ENCODE measurements around the gene NAIF1. TPM values are rescaled to one million over a fixed set of nuclear protein-coding genes. Genes with fewer than 3 reads are reported as not detected.

Gene NAIF1
- total RNA-seq, 6 experiments from 2014 or later: 3.9 to 6.8 (median 5.7) TPM

DNA sequence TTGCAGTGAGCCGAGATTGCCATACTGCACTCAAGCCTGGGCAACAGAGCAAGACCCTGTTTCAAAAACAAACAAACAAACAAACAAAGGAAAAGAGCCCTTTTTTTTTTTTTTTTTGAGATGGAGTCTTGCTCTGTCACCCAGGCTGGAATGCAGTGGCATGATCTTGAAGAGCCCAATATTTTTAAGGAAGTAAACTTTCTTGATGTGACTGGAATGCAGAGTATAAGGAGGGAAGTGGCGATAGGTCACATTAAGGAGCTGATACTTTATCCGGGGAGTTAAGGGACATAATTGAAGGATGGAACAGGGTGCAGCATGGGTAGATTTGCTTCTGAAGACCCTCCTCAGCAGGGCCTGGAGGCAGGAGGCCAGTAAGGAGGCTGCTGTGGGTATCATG lies 13.0 kb downstream of the NAIF1 start:
- ATAC-seq (no peak), DNase-seq (no peak)
- no peak overlapping the region for H3K27ac ChIP-seq
- H3K4me1 ChIP-seq: peaks cover 0 to 42% (median 16%) of the 10 kb centered on the region in 4 donors
- H3K36me3 ChIP-seq: no peaks in the 10 kb centered on the region
- H3K4me3 ChIP-seq: no peak overlapping the region
- intact Hi-C loops (cut with DNase I): no loop called here
- WGBS (ENCODE audit: insufficient coverage, low coverage, low lambda C conversion rate, missing lambda C conversion rate): 66% methylated on average over 3 of the region's 3 CpGs
- TF ChIP-seq POLR2A (IDR thresholded peaks at IDR 0.05): no peak
- TF ChIP-seq, protein P1, sequence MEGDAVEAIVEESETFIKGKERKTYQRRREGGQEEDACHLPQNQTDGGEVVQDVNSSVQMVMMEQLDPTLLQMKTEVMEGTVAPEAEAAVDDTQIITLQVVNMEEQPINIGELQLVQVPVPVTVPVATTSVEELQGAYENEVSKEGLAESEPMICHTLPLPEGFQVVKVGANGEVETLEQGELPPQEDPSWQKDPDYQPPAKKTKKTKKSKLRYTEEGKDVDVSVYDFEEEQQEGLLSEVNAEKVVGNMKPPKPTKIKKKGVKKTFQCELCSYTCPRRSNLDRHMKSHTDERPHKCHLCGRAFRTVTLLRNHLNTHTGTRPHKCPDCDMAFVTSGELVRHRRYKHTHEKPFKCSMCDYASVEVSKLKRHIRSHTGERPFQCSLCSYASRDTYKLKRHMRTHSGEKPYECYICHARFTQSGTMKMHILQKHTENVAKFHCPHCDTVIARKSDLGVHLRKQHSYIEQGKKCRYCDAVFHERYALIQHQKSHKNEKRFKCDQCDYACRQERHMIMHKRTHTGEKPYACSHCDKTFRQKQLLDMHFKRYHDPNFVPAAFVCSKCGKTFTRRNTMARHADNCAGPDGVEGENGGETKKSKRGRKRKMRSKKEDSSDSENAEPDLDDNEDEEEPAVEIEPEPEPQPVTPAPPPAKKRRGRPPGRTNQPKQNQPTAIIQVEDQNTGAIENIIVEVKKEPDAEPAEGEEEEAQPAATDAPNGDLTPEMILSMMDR (IDR thresholded peaks at IDR 0.05): no peak
- H3K9me3 ChIP-seq: no peaks in the 10 kb centered on the region
- no peaks in the 10 kb centered on the region for H3K27me3 ChIP-seq

DNA sequence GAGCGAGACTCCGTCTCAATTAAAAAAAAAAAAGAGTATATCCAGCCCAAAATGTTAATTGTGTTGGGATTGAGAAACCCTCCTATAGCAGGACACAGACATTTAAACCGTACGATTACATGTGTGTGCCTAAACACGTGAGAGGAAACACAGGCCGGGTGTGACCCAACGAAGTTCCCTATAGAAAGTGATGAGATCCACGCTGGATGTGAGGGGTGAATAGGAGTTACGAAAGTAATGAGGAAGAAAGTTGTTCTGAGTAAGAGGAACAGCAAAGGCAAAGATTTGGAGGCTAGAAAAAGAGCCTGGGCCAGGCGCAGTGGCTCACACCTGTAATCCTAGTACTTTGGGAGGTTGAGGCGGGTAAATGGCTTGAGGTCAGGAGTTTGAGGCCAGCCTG lies 13.6 kb downstream of the NAIF1 start:
- 74% methylated on average over 9 of the region's 11 CpGs for WGBS (ENCODE audit: insufficient coverage, low coverage, low lambda C conversion rate, missing lambda C conversion rate)
- TF ChIP-seq, protein P1 (IDR thresholded peaks at IDR 0.05): no peak
- no peak for TF ChIP-seq POLR2A (IDR thresholded peaks at IDR 0.05)
- Histone ChIP-seq H3K4me3 (no peak overlapping the region), H3K4me1 (peaks cover 0 to 42% (median 16%) of the 10 kb centered on the region in 4 donors), H3K27ac (no peak overlapping the region), H3K27me3 (no peaks in the 10 kb centered on the region), H3K36me3 (no peaks in the 10 kb centered on the region), H3K9me3 (no peaks in the 10 kb centered on the region)
- intact Hi-C loops (cut with DNase I): no loop called here
- ATAC-seq (peak in 2 of 4 donors; percentile 8 to 9), DNase-seq (no peak)

DNA sequence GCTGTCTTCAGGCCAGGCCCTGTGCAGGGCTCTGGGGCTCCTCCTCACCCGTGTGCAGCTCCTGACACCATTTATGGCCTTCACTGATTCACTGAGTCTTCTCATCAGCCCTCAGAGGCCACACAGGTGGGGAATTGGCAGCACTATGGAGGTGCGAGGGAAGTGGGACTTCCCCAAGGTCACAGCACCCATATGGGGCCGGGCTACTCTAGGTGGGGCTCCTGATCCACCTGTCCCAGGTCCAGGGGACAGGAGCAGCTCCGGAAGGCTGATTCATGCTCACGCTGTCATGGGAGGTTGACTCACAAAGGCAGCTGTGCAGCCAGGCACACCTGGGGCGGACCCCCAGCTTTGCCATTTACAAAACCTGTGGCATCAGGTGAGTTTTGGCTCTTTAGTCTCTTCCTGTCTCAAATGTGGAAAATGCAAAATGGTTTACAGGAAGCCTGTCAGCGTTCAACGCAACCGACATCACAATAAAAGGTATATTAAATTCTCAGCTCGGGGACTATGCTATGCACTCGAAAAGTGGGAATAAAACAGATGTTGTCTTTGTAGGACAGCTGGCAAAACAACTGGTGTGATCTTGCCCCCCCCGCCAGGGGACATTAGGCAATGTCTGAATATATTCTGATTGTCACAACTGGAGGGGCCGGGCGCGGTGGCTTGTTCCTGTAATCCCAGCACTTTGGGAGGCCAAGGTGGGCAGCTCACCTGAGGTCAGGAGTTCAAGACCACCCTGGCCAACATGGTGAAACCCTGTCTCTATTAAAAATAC lies 15.0 kb downstream of the NAIF1 start:
- intact Hi-C loops (cut with DNase I): no loop called here
- peak in 1 of 4 donors; percentile 18 for ATAC-seq
- no peak for DNase-seq
- Histone ChIP-seq H3K4me3 (no peak overlapping the region), H3K27me3 (no peaks in the 10 kb centered on the region), H3K9me3 (no peaks in the 10 kb centered on the region), H3K4me1 (peaks cover 0 to 27% (median 10%) of the 10 kb centered on the region in 4 donors), H3K36me3 (no peaks in the 10 kb centered on the region), H3K27ac (no peak overlapping the region)
- 74% methylated on average over 6 of the region's 15 CpGs for WGBS (ENCODE audit: insufficient coverage, low coverage, low lambda C conversion rate, missing lambda C conversion rate)
- TF ChIP-seq POLR2A (IDR thresholded peaks at IDR 0.05): no peak
- TF ChIP-seq, protein P1 (IDR thresholded peaks at IDR 0.05): no peak

DNA sequence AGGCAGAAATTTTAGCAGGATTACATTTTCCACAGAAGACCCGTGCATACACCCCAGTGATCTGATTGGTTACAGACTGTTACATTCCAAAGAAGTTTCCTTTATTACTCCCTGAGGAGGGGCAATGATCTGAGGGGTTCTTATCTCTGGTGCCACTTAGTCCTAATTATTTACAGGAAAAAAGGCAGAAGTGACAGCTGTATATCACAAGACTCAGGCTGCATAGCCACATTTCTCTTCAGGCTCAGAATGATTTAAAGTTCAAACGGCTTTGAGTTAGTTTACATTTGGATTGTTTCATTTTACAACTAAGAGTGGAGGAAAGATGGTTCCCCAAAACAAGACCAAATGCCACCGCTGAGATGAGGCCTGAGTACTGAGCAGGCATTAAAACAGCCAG lies 17.3 kb downstream of the NAIF1 start:
- no peaks in the 10 kb centered on the region for H3K27me3 ChIP-seq
- no peaks in the 10 kb centered on the region for H3K36me3 ChIP-seq
- TF ChIP-seq, protein P1 (IDR thresholded peaks at IDR 0.05): no peak
- no peak for TF ChIP-seq POLR2A (IDR thresholded peaks at IDR 0.05)
- ATAC-seq: no peak
- H3K4me1 ChIP-seq: peaks cover 0 to 9% (median 0%) of the 10 kb centered on the region in 4 donors
- H3K9me3 ChIP-seq: no peaks in the 10 kb centered on the region
- WGBS (ENCODE audit: insufficient coverage, low coverage, low lambda C conversion rate, missing lambda C conversion rate): 52% methylated on average over 3 of the region's 3 CpGs
- DNase-seq: no peak
- no peak overlapping the region for H3K27ac ChIP-seq
- no peak overlapping the region for H3K4me3 ChIP-seq
- intact Hi-C loops (cut with DNase I): no loop called here
